ENCODE measurements around the gene NOD2.

The NOD2 gene

DNA sequence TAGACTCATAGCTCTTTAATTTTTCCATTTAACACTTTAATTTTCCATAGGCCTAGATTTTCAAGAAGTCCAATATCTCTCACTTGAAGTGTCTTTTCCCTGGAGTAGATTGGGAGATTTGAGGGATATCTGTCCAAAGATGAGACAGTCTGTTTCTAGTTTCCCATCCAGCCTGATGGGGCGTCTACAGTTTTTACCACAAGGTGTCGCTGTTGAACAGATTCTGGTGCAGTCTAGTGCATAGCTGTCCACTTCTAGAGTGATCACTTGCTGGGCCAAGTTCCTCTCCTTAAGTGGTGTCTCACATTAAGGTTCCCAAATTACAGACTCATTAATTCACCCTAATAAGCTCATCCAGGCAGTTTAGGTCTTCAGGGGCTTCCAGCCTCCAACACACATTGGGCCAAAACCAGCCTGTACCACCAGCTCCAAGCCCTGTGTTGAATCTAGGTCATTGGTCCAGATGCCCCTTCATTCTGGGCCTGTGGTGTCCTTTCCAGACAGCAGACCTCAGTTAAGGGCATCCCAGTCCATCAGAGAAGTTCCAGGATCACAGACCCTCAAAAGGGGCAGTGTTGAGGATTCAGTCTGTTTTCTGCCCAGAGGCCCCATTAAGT, 21.7 kb upstream of the NOD2 start:
- TF ChIP-seq, protein P1, sequence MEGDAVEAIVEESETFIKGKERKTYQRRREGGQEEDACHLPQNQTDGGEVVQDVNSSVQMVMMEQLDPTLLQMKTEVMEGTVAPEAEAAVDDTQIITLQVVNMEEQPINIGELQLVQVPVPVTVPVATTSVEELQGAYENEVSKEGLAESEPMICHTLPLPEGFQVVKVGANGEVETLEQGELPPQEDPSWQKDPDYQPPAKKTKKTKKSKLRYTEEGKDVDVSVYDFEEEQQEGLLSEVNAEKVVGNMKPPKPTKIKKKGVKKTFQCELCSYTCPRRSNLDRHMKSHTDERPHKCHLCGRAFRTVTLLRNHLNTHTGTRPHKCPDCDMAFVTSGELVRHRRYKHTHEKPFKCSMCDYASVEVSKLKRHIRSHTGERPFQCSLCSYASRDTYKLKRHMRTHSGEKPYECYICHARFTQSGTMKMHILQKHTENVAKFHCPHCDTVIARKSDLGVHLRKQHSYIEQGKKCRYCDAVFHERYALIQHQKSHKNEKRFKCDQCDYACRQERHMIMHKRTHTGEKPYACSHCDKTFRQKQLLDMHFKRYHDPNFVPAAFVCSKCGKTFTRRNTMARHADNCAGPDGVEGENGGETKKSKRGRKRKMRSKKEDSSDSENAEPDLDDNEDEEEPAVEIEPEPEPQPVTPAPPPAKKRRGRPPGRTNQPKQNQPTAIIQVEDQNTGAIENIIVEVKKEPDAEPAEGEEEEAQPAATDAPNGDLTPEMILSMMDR (IDR thresholded peaks at IDR 0.05; ENCODE audit: extremely low read depth, missing control alignments), result peak; percentile 20
- peak; percentile 59 for DNase-seq (ENCODE audit: low spot score)

DNA sequence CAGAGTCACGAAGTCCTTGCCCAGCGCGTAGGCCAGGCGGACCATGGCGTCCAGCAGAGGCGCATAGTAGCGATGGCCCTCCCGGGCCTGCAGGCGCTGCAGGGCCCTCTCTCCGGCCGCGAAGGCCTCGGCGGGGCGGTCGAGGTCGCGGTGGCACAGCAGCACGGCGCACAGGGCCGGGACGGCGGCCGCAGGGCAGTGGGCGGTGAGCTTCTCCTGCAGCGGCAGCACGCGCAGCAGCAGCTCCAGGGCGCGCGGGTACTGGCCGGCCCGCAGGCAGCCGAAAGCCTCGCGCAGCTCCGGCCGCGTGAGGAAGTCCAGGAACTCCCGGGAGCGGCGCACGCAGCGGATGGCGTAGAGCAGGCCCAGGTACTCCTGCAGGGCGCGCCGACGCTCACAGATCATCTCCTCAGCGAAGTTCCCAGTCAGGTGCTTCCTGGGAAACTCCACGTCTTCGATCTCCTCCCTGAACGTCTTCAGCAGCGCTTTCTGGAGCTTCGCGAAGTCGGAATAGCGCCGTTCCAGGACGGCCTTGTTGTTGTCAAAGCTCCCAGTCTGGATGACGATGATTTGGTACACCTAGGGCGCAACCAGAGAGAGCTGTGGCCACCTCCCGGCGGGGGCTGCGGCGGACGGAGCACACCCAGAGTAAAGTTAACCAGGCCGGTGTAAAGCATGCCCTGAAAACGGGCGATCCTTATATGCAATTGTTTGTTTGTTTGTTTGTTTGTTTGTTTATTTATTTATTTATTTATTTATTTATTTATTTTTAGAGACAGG, 19.7 kb upstream of the NOD2 start:
- DNase-seq (ENCODE audit: low spot score), result no peak
- TF ChIP-seq, protein P1 (IDR thresholded peaks at IDR 0.05; ENCODE audit: extremely low read depth, missing control alignments), result no peak

DNA sequence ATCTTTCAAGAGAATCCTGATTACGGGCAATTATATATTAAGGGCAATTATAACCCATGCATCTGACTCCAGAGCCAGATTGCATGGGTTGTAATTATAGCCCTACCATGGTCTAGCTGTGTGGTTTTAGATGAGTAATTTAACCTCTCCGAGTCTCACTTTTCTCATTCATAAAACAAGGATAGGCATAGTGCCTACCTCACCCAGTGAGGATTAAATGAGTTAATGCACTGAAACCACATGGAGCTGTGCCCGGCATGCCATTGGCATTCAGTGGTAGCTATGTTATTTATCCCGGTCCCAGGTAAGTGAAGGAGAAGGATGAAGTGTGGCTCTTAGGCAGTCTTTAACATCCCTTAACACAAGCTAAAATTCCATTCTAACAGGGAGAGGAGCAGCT, 18.6 kb upstream of the NOD2 start:
- no peak for DNase-seq (ENCODE audit: low spot score)
- TF ChIP-seq, protein P1 (IDR thresholded peaks at IDR 0.05; ENCODE audit: extremely low read depth, missing control alignments), result no peak

DNA sequence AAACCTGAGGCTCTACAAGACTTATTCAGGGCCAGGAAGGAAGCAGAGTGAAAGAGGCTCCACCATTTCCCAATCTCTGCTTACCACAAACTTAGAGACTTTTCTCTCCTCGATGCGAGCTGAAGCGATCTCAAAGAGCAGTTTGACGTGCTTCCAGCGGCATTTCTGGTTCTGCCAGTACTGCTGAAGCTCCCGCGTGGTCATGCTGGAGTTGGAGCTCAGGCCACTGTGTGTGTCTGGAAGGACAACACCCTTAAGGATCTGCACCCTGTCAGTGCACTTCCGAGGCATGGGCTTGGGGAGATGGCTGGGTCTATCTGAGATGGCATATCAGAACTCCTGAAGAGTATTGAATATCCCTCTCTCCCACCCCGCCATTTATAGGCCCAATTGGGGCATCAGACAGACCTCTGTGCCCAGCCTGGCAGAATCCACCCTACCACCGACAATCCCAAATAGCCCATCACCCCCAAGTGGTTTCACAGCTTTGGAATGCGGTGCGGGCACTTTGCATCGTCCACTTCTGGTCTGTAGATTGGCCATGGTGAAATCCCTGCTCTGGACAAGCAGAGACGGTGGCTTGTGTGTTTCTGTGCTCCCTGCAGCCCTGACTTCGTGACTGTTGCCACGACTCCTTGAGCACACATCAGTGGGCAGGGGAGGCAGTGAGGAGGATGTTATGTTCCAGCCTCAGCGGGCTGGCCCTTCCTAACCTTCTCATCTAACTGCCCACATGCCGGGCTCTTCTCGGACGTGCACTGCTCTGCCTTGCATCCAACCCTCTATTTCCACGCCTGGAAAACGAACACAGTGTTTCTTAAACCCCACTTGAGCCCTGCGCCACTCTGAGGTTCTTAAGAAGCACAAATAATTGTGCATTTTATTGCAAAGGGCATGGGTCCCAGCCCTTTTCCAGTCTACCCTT, 17.5 kb upstream of the NOD2 start:
- TF ChIP-seq, protein P1 (IDR thresholded peaks at IDR 0.05; ENCODE audit: extremely low read depth, missing control alignments), result no peak
- no peak for DNase-seq (ENCODE audit: low spot score)

DNA sequence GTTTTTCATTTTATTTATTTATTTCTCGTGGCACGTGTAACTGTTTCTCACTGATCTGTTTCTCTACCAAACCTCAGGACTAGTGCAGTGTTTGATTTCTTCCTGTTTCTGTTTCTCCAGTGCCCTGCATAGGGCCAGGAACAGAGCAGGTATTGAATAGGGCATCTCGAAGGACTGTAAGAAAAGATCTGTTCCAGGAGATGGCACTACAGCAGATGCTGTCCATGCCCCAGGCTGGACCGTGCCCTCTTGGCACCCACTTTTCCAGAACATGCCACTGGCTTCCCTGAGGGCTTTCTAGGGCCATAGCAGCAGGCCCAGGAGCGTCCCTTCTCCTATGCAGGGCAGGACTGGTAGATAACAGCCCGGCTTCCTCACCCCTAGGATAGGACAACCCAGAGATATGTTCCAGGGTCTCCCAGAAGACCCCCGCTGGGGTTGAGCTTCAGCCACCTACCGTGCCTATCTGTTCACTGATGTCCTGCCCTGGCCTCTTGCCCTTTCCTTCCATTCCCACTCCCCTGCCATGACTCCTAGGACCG, 16.7 kb upstream of the NOD2 start:
- DNase-seq (ENCODE audit: low spot score), result no peak
- TF ChIP-seq, protein P1 (IDR thresholded peaks at IDR 0.05; ENCODE audit: extremely low read depth, missing control alignments), result no peak

DNA sequence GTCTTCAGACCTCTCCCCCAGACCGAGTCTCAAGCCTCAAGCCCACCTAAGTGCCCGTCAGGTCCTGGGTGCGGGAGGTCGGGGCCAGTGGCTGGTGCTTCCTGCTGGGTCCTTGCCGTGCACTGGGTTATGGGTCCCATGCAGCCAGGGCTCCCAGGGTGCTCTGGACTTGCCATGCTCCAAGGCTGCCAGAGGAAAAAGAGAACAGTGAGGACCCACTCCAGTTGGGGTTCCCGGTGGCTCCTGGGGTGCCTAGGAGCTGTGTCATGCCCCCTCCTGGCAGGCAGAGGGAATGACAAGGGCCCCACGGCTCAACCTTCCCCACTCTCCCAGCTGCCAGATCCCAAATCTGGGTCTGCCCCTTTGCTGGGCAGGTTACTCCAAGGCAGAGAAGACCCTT, 16.1 kb upstream of the NOD2 start:
- TF ChIP-seq, protein P1 (IDR thresholded peaks at IDR 0.05; ENCODE audit: extremely low read depth, missing control alignments), result no peak
- DNase-seq (ENCODE audit: low spot score), result no peak
